GM23338 (cell line): Measurements from ENCODE around the gene CST11. TPM values are rescaled to one million over a fixed set of nuclear protein-coding genes. Genes with fewer than 3 reads are reported as not detected.

Experiments used
- ATAC-seq: fragments of 200-7000 bp; cut with Tn5 transposase; 3 replicates; pipeline ENCODE4 v1.9.1; 2020
- DNase-seq: peaks from one replicate; pipeline ENCODE4 v3.0.0-alpha.2; 2015; ENCODE audit warnings: low spot score
- H2AFZ ChIP-seq: fragments of 200-600 bp; sonication (generic); 2 replicates; pipeline ENCODE4 v1.8.0; 2016; ENCODE audit warnings: antibody characterized with exemption, mild to moderate bottlenecking, moderate library complexity
- H3F3A ChIP-seq: fragments of 200-600 bp; sonication (generic); replicated peaks from 2 replicates; pipeline ENCODE4 v1.8.0; 2017; ENCODE audit warnings: antibody characterized with exemption, mixed run types, low read depth
- H3K27ac ChIP-seq: fragments of 200-600 bp; sonication (generic); 2 replicates; pipeline ENCODE4 v1.6.1; 2016; ENCODE audit warnings: low read depth
- H3K27me3 ChIP-seq: fragments of 200-600 bp; sonication (generic); 2 replicates; pipeline ENCODE4 v1.8.0; 2016; ENCODE audit warnings: mild to moderate bottlenecking, mixed run types, moderate library complexity; ENCODE audit not compliant: insufficient read depth
- H3K36me3 ChIP-seq: fragments of 200-600 bp; sonication (generic); 2 replicates; pipeline ENCODE4 v1.8.0; 2016; ENCODE audit warnings: mild to moderate bottlenecking; ENCODE audit not compliant: insufficient read depth
- H3K4me1 ChIP-seq: fragments of 200-600 bp; sonication (generic); 2 replicates; pipeline ENCODE4 v1.8.0; 2016; ENCODE audit warnings: mild to moderate bottlenecking, moderate library complexity; ENCODE audit not compliant: insufficient read depth
- H3K4me2 ChIP-seq: fragments of 200-600 bp; sonication (generic); 2 replicates; pipeline ENCODE4 v1.7.1; 2017; ENCODE audit warnings: mixed run types
- H3K4me3 ChIP-seq: fragments of 200-600 bp; sonication (generic); 2 replicates; pipeline ENCODE4 v1.6.1; 2016; ENCODE audit warnings: mixed run types
- H3K79me2 ChIP-seq: fragments of 200-600 bp; sonication (generic); replicated peaks from 2 replicates; pipeline ENCODE4 v1.8.0; 2017; ENCODE audit warnings: mild to moderate bottlenecking; ENCODE audit not compliant: insufficient read depth
- H3K9me2 ChIP-seq: fragments of 200-600 bp; sonication (generic); 2 replicates; pipeline ENCODE4 v1.8.0; 2017; ENCODE audit not compliant: insufficient read depth
- H4K20me1 ChIP-seq: fragments of 200-600 bp; sonication (generic); replicated peaks from 2 replicates; pipeline ENCODE4 v1.8.0; 2017; ENCODE audit warnings: mild to moderate bottlenecking; ENCODE audit not compliant: insufficient read depth
- H3K27ac Mint-ChIP-seq: 2 replicates; pipeline ENCODE4 v1.8.0; 2020; ENCODE audit warnings: inconsistent platforms, mild to moderate bottlenecking, moderate library complexity, mixed read lengths
- H3K27me3 Mint-ChIP-seq: 3 replicates; pipeline ENCODE4 v1.8.0; 2022; ENCODE audit warnings: low read depth, mild to moderate bottlenecking, moderate library complexity, mixed read lengths, inconsistent platforms; ENCODE audit not compliant: insufficient read depth, poor library complexity
- H3K36me3 Mint-ChIP-seq: 3 replicates; pipeline ENCODE4 v1.8.0; 2021; ENCODE audit warnings: low read depth, mild to moderate bottlenecking, inconsistent platforms, moderate library complexity, mixed read lengths
- H3K4me1 Mint-ChIP-seq: 3 replicates; pipeline ENCODE4 v1.8.0; 2020; ENCODE audit warnings: mild to moderate bottlenecking, inconsistent platforms, mixed read lengths
- H3K4me3 Mint-ChIP-seq: 3 replicates; pipeline ENCODE4 v1.8.0; 2021; ENCODE audit warnings: moderate library complexity, mild to moderate bottlenecking, inconsistent platforms, mixed read lengths
- H3K9me3 Mint-ChIP-seq: 3 replicates; pipeline ENCODE4 v1.8.0; 2020; ENCODE audit warnings: moderate library complexity, mild to moderate bottlenecking, inconsistent platforms, mixed read lengths
- CREB1 ChIP-seq: fragments of 250-450 bp; sonication (Bioruptor Pico); IDR thresholded peaks from 2 replicates; pipeline ENCODE4 v1.5.0; 2020; ENCODE audit warnings: low read depth, mild to moderate bottlenecking, moderate library complexity
- CTCF ChIP-seq, 2 experiments: fragments of 200-600 bp in 1 of 2; sonication (generic) in 1 of 2; conservative IDR thresholded peaks; 2 replicates each; pipeline versions ENCODE4 v1.5.1 to v1.6.1; 2016 to 2017; ENCODE audit warnings: antibody characterized with exemption in 2 of 2, low read depth in 2 of 2, mild to moderate bottlenecking in 2 of 2, moderate library complexity in 1 of 2
- EZH2phosphoT487 ChIP-seq: fragments of 200-600 bp; sonication (generic); IDR thresholded peaks from one replicate; pipeline ENCODE4 v1.8.1; 2018; ENCODE audit warnings: antibody characterized with exemption; ENCODE audit not compliant: unreplicated experiment
- NANOG ChIP-seq: IDR thresholded peaks from 2 replicates; pipeline ENCODE4 v1.6.1; 2016; ENCODE audit warnings: antibody characterized with exemption, borderline replicate concordance
- POLR2AphosphoS5 ChIP-seq: IDR thresholded peaks from 2 replicates; pipeline ENCODE4 v1.6.1; 2016; ENCODE audit warnings: antibody characterized with exemption, low read depth
- STAT1 ChIP-seq: IDR thresholded peaks from one replicate; pipeline ENCODE4 v1.6.1; 2016; ENCODE audit warnings: antibody characterized with exemption; ENCODE audit not compliant: unreplicated experiment
- ZNF114 ChIP-seq: fragments of 250-450 bp; sonication (Bioruptor Pico); IDR thresholded peaks from 2 replicates; pipeline ENCODE4 v1.5.0; 2020; ENCODE audit warnings: mild to moderate bottlenecking, moderate library complexity
- ZNF331 ChIP-seq: fragments of 250-450 bp; sonication (Bioruptor Pico); IDR thresholded peaks from 2 replicates; pipeline ENCODE4 v1.5.0; 2020; ENCODE audit warnings: low read depth, mild to moderate bottlenecking, moderate library complexity
- polyA plus RNA-seq: library from polyadenylated mRNA; unstranded; fragments of >200 nt; fragmentation: Nextera tagmentation; extraction: Ambion mirVana; gene quantifications from 2 replicates; pipeline ENCODE4 v1.2.1, GENCODE V29; 2016
- total RNA-seq: library from RNA; depleted of rRNA; stranded (reverse); fragments of >200 nt; shearing (Covaris generic); gene quantifications from 2 replicates; pipeline ENCODE4 v1.2.3, GENCODE V29; 2014
- TF ChIP-seq, protein P1 (sequence below): IDR thresholded peaks from one replicate; pipeline ENCODE4 v1.6.1; 2018; ENCODE audit warnings: antibody characterized with exemption; ENCODE audit not compliant: unreplicated experiment
- TF ChIP-seq, protein P2 (sequence below): fragments of 250-450 bp; sonication (Bioruptor Pico); IDR thresholded peaks from 2 replicates; pipeline ENCODE4 v1.5.0; 2020; ENCODE audit warnings: mild to moderate bottlenecking, moderate library complexity

The CST11 gene
- total and polyA plus RNA-seq, 2 experiments from 2014 or later = not detected

GRCh38 chr20:23451956-23452487, 654 bp downstream of the CST11 start:
- TF ChIP-seq POLR2AphosphoS5 = no peak
- TF ChIP-seq CREB1 (CRISPR knock-in tag) = no peak
- no peak for TF ChIP-seq STAT1
- TF ChIP-seq ZNF114 (CRISPR knock-in tag) = no peak
- no peak for TF ChIP-seq NANOG
- TF ChIP-seq ZNF331 (CRISPR knock-in tag) = no peak
- TF ChIP-seq CTCF (conservative IDR thresholded peaks at IDR 0.05; ENCODE audit: low read depth in 2 of 2) = no peak
- TF ChIP-seq EZH2phosphoT487 = no peak
- TF ChIP-seq, protein P1, sequence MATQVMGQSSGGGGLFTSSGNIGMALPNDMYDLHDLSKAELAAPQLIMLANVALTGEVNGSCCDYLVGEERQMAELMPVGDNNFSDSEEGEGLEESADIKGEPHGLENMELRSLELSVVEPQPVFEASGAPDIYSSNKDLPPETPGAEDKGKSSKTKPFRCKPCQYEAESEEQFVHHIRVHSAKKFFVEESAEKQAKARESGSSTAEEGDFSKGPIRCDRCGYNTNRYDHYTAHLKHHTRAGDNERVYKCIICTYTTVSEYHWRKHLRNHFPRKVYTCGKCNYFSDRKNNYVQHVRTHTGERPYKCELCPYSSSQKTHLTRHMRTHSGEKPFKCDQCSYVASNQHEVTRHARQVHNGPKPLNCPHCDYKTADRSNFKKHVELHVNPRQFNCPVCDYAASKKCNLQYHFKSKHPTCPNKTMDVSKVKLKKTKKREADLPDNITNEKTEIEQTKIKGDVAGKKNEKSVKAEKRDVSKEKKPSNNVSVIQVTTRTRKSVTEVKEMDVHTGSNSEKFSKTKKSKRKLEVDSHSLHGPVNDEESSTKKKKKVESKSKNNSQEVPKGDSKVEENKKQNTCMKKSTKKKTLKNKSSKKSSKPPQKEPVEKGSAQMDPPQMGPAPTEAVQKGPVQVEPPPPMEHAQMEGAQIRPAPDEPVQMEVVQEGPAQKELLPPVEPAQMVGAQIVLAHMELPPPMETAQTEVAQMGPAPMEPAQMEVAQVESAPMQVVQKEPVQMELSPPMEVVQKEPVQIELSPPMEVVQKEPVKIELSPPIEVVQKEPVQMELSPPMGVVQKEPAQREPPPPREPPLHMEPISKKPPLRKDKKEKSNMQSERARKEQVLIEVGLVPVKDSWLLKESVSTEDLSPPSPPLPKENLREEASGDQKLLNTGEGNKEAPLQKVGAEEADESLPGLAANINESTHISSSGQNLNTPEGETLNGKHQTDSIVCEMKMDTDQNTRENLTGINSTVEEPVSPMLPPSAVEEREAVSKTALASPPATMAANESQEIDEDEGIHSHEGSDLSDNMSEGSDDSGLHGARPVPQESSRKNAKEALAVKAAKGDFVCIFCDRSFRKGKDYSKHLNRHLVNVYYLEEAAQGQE = no peak
- TF ChIP-seq, protein P2, sequence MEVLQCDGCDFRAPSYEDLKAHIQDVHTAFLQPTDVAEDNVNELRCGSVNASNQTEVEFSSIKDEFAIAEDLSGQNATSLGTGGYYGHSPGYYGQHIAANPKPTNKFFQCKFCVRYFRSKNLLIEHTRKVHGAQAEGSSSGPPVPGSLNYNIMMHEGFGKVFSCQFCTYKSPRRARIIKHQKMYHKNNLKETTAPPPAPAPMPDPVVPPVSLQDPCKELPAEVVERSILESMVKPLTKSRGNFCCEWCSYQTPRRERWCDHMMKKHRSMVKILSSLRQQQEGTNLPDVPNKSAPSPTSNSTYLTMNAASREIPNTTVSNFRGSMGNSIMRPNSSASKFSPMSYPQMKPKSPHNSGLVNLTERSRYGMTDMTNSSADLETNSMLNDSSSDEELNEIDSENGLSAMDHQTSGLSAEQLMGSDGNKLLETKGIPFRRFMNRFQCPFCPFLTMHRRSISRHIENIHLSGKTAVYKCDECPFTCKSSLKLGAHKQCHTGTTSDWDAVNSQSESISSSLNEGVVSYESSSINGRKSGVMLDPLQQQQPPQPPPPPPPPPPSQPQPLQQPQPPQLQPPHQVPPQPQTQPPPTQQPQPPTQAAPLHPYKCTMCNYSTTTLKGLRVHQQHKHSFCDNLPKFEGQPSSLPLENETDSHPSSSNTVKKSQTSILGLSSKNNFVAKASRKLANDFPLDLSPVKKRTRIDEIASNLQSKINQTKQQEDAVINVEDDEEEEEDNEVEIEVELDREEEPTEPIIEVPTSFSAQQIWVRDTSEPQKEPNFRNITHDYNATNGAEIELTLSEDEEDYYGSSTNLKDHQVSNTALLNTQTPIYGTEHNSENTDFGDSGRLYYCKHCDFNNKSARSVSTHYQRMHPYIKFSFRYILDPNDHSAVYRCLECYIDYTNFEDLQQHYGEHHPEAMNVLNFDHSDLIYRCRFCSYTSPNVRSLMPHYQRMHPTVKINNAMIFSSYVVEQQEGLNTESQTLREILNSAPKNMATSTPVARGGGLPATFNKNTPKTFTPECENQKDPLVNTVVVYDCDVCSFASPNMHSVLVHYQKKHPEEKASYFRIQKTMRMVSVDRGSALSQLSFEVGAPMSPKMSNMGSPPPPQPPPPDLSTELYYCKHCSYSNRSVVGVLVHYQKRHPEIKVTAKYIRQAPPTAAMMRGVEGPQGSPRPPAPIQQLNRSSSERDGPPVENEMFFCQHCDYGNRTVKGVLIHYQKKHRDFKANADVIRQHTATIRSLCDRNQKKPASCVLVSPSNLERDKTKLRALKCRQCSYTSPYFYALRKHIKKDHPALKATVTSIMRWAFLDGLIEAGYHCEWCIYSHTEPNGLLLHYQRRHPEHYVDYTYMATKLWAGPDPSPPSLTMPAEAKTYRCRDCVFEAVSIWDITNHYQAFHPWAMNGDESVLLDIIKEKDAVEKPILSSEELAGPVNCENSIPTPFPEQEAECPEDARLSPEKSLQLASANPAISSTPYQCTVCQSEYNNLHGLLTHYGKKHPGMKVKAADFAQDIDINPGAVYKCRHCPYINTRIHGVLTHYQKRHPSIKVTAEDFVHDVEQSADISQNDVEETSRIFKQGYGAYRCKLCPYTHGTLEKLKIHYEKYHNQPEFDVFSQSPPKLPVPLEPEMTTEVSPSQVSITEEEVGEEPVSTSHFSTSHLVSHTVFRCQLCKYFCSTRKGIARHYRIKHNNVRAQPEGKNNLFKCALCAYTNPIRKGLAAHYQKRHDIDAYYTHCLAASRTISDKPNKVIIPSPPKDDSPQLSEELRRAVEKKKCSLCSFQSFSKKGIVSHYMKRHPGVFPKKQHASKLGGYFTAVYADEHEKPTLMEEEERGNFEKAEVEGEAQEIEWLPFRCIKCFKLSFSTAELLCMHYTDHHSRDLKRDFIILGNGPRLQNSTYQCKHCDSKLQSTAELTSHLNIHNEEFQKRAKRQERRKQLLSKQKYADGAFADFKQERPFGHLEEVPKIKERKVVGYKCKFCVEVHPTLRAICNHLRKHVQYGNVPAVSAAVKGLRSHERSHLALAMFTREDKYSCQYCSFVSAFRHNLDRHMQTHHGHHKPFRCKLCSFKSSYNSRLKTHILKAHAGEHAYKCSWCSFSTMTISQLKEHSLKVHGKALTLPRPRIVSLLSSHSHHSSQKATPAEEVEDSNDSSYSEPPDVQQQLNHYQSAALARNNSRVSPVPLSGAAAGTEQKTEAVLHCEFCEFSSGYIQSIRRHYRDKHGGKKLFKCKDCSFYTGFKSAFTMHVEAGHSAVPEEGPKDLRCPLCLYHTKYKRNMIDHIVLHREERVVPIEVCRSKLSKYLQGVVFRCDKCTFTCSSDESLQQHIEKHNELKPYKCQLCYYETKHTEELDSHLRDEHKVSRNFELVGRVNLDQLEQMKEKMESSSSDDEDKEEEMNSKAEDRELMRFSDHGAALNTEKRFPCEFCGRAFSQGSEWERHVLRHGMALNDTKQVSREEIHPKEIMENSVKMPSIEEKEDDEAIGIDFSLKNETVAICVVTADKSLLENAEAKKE (CRISPR knock-in tag) = no peak
- ATAC-seq = no peak
- no peak overlapping the region for H3K27ac Mint-ChIP-seq

More at GRCh38 chr20:23451956-23452487, 654 bp downstream of the CST11 start:
- H3K9me3 Mint-ChIP-seq = peaks cover 7% of the 10 kb centered on the region; the same call in 2 of the 3 replicates
- peaks cover 13% of the 10 kb centered on the region for H3K27me3 Mint-ChIP-seq
- Histone ChIP-seq H4K20me1 (no peaks in the 10 kb centered on the region), H3K4me3 (no peak overlapping the region), H3F3A (no peaks in the 10 kb centered on the region), H3K27me3 (no peaks in the 10 kb centered on the region), H3K9me2 (no peaks in the 10 kb centered on the region), H2AFZ (peak overlapping the region; percentile 83), H3K79me2 (no peaks in the 10 kb centered on the region), H3K4me1 (no peaks in the 10 kb centered on the region), H3K36me3 (no peaks in the 10 kb centered on the region), H3K4me2 (no peak overlapping the region), H3K27ac (no peak overlapping the region)
- H3K4me1 Mint-ChIP-seq = peaks cover 10% of the 10 kb centered on the region; the same call in 2 of the 3 replicates
- H3K4me3 Mint-ChIP-seq = no peak overlapping the region
- DNase-seq = no peak
- peaks cover 5% of the 10 kb centered on the region; the same call in 1 of the 3 replicates for H3K36me3 Mint-ChIP-seq
